ENCODE data around the gene FIGN. TPM values are rescaled to one million over a fixed set of nuclear protein-coding genes. Genes with fewer than 3 reads are reported as not detected.

Gene FIGN
- total and polyA plus RNA-seq, 12 donors, result 1.1 to 10.8 (median 5.2) TPM

GRCh38 chr2:163692081-163692480 lies 43.7 kb downstream of the FIGN start:
- TF ChIP-seq POLR2A (IDR thresholded peaks at IDR 0.05), result no peak
- TF ChIP-seq CTCF (IDR thresholded peaks at IDR 0.05), result no peak
- Histone ChIP-seq H3K9me3 (replicated peaks in 1 of 3) (no peaks in the 10 kb centered on the region), H3K36me3 (replicated peaks in 1 of 2) (no peaks in the 10 kb centered on the region), H3K4me1 (replicated peaks in 1 of 2) (peaks cover 0 to 11% of the 10 kb centered on the region in 2 donors), H3K27me3 (no peaks in the 10 kb centered on the region), H3K27ac (peak overlapping the region in 1 of 5 donors; percentile 56), H3K4me3 (peak overlapping the region in 1 of 4 donors; percentile 27)
- intact Hi-C loops (cut with DNase I), result no loop called here
- no peak for DNase-seq

DNA sequence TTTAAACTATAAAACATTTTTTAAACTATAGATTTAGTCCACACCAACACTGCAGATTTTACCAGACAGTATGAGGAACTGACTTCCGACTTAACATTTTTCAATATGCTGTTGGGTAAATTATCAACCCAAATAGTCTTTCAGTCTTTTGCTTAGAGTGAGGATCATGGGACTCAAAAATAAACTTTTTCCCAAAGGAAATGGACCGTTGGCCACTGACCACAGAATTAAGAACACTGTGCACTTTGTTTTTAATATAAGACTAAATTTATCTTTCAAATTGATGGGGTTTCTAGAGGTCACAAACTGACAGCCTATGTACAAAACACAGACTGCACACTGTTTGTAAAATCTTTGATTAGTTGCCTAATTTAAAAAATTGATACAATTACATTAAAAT lies 44.9 kb downstream of the FIGN start:
- WGBS, 4 donors, result 49 to 64% (median 53%) methylated on average over 2 of the region's 2 CpGs
- intact Hi-C loops (cut with DNase I), result no loop called here
- H3K4me3 ChIP-seq, result no peak overlapping the region
- no peaks in the 10 kb centered on the region for H3K9me3 ChIP-seq (replicated peaks in 1 of 3)
- TF ChIP-seq CTCF (IDR thresholded peaks at IDR 0.05) (no peak), POLR2A (IDR thresholded peaks at IDR 0.05) (no peak)
- peaks cover 0 to 11% of the 10 kb centered on the region in 2 donors for H3K4me1 ChIP-seq (replicated peaks in 1 of 2)
- H3K27me3 ChIP-seq, result no peaks in the 10 kb centered on the region
- no peaks in the 10 kb centered on the region for H3K36me3 ChIP-seq (replicated peaks in 1 of 2)
- DNase-seq, result no peak
- peak overlapping the region in 1 of 5 donors; percentile 10 for H3K27ac ChIP-seq

DNA sequence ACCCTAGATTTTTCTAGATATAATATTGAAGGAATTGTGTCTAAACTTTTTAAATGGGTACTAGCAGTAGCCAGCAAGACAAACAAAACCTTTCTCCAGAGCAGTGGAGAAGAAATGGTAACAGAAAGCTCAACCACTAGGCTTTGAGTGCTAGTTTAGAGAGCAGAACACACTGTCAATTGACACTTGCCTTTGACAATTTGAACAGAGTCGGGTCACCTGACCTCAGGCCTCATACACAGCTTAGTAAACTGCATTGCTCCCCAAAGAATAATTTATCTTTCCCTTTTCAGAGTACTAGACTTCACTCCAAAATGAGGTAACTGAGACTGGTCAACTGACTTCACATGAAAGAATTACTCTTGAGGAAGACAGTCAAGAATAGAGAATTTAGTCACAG lies 48.6 kb downstream of the FIGN start:
- Histone ChIP-seq H3K9me3 (replicated peaks in 1 of 3) (no peaks in the 10 kb centered on the region), H3K27ac (no peak overlapping the region), H3K36me3 (replicated peaks in 1 of 2) (no peaks in the 10 kb centered on the region), H3K4me1 (replicated peaks in 1 of 2) (peaks cover 0 to 15% of the 10 kb centered on the region in 2 donors), H3K4me3 (no peak overlapping the region), H3K27me3 (no peaks in the 10 kb centered on the region)
- WGBS, 4 donors, result 56 to 71% (median 65%) methylated on average over 1 of the region's 1 CpG
- no peak for DNase-seq
- TF ChIP-seq CTCF (IDR thresholded peaks at IDR 0.05) (no peak), POLR2A (IDR thresholded peaks at IDR 0.05) (no peak)
- intact Hi-C loops (cut with DNase I), result no loop called here

DNA sequence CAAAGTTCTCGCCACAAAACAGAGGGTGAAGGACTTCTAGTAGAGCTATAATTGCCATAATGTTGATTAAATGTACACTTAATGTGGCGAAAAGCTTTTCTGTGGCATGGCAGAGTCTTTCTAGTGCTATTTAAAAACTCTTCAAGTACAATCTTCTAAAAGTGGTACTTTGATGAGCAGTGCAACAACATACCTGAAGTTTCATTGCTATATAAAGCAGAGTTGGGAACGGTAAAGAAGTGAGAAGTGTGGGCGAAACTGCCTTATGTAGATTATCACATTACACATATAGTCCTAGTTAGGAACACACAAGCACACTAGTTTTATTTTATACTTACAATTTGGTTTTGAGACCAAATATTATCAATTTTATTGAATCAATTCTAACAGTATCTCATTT lies 49.5 kb downstream of the FIGN start:
- H3K27me3 ChIP-seq, result no peaks in the 10 kb centered on the region
- H3K4me1 ChIP-seq (replicated peaks in 1 of 2), result peaks cover 0 to 15% of the 10 kb centered on the region in 2 donors
- no peaks in the 10 kb centered on the region for H3K36me3 ChIP-seq (replicated peaks in 1 of 2)
- H3K9me3 ChIP-seq (replicated peaks in 1 of 3), result no peaks in the 10 kb centered on the region
- H3K4me3 ChIP-seq, result no peak overlapping the region
- H3K27ac ChIP-seq, result no peak overlapping the region
- intact Hi-C loops (cut with DNase I), result no loop called here
- no peak for DNase-seq
- no peak for TF ChIP-seq POLR2A (IDR thresholded peaks at IDR 0.05)
- TF ChIP-seq CTCF (IDR thresholded peaks at IDR 0.05), result no peak
- WGBS, 4 donors, result 67 to 74% (median 72%) methylated on average over 4 of the region's 4 CpGs
